ENCODE measurements around the gene PFN3. TPM values are rescaled to one million over a fixed set of nuclear protein-coding genes. Genes with fewer than 3 reads are reported as not detected.

Gene PFN3
- total and polyA plus RNA-seq, 10 donors = not detected

DNA sequence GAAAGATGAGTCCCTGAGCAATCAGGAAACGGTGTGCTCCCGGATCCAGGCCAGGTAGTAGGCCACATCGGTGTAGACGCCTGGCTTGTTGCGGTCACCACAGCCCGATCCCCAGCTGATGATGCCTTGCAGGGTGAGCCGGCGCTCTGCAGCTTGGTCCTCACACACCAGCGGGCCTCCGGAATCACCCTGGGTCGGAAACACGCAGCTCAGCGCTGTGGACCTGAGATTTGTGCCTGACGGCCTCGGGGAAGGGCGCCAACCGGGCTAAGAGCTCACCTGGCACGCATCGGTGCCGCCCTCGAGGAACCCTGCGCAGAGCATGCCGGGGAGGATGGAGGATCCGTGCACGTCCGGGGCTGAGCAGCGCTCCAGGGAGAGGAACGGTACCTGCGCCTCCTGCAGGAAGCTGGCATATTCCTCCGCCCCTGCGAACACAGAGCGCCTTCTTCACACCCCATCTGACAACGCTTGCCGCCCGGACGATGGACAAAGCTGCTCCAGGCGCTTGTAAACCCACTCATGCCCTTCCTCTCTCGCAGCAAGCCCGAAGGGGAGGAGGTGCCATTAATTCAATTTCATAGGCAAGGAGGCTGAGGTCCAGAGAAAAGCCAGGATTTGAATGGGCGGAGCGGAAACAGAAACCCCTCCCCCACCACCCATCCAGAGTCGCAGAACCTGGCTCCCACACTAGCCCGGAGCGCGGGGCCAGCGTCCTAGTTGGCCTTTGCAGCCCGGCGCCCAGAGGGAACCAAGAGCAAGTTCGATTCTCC is 2.0 kb upstream of the PFN3 start:
- peaks cover 0 to 66% (median 48%) of the 10 kb centered on the region in 7 donors for H3K27me3 ChIP-seq (replicated peaks in 1 of 7)
- TF ChIP-seq CTCF (IDR thresholded peaks at IDR 0.05 in 8 of 11, conservative IDR thresholded peaks at IDR 0.05 in 3 of 11) (peak in 9 of 11 experiments; percentile 4 to 55 (median 27)), POLR2AphosphoS5 (IDR thresholded peaks at IDR 0.05) (peak in 2 of 3 donors; percentile 55 to 61), POLR2A (IDR thresholded peaks at IDR 0.05) (no peak)
- peak overlapping the region in 7 of 8 donors; percentile 47 to 86 (median 61) for H3K4me3 ChIP-seq
- DNase-seq = peak; percentile 87
- H3K36me3 ChIP-seq = no peaks in the 10 kb centered on the region
- intact Hi-C loops (cut with DNase I; ENCODE audit: low total_unique reads) = loop anchor here (5.0 kb wide), 1 partner anchor 50 kb away; no protein-coding TSS in a partner anchor
- no peaks in the 10 kb centered on the region for H3K9me3 ChIP-seq
- no peak overlapping the region for H3K27ac ChIP-seq
- peaks cover 33 to 61% (median 51%) of the 10 kb centered on the region in 6 donors for H3K4me1 ChIP-seq
- WGBS, 5 donors = 13 to 24% (median 17%) methylated on average over 24 to 49 of the region's 49 CpGs

GRCh38 chr5:177397875-177398390 is 2.5 kb downstream of the PFN3 start:
- intact Hi-C loops (cut with DNase I; ENCODE audit: low total_unique reads) = no loop called here
- no peak for TF ChIP-seq POLR2A (IDR thresholded peaks at IDR 0.05)
- no peak for TF ChIP-seq POLR2AphosphoS5 (IDR thresholded peaks at IDR 0.05)
- TF ChIP-seq CTCF (IDR thresholded peaks at IDR 0.05 in 8 of 11, conservative IDR thresholded peaks at IDR 0.05 in 3 of 11) = no peak

DNA sequence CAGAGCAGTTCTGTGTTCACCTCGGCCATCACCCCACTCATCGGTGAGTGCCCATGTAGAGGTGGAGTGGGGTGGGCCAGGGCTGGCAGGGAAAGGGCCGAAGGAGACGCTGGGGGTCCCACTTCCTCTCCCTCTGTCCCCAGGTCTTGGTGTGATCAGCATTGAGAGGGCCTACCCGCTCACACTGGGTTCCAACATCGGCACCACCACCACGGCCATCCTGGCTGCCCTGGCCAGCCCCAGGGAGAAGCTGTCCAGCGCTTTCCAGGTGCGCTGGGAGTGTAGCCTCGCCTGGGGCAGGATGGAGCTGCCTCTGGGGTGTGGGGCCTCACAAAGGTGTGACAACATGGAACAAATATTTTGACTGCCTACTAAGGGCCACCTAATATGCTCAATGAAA is 3.7 kb downstream of the PFN3 start:
- H3K4me3 ChIP-seq = no peak overlapping the region
- WGBS, 5 donors = 85 to 96% (median 89%) methylated on average over 7 to 10 of the region's 10 CpGs
- no peak overlapping the region for H3K27ac ChIP-seq
- H3K27me3 ChIP-seq (replicated peaks in 1 of 7) = peaks cover 0 to 60% (median 30%) of the 10 kb centered on the region in 7 donors
- TF ChIP-seq POLR2AphosphoS5 (IDR thresholded peaks at IDR 0.05) = no peak
- TF ChIP-seq POLR2A (IDR thresholded peaks at IDR 0.05) = no peak
- no peak for TF ChIP-seq CTCF (IDR thresholded peaks at IDR 0.05 in 8 of 11, conservative IDR thresholded peaks at IDR 0.05 in 3 of 11)
- H3K9me3 ChIP-seq = no peaks in the 10 kb centered on the region
- H3K4me1 ChIP-seq = peaks cover 0 to 20% (median 9%) of the 10 kb centered on the region in 6 donors
- DNase-seq = no peak
- no peaks in the 10 kb centered on the region for H3K36me3 ChIP-seq
- intact Hi-C loops (cut with DNase I; ENCODE audit: low total_unique reads) = no loop called here

More at GRCh38 chr5:177397875-177398390, 2.5 kb downstream of the PFN3 start:
- Histone ChIP-seq H3K4me3 (no peak overlapping the region), H3K9me3 (no peaks in the 10 kb centered on the region), H3K4me1 (peaks cover 7 to 30% (median 19%) of the 10 kb centered on the region in 6 donors), H3K27me3 (replicated peaks in 1 of 7) (peaks cover 0 to 71% (median 41%) of the 10 kb centered on the region in 7 donors), H3K36me3 (no peaks in the 10 kb centered on the region), H3K27ac (no peak overlapping the region)
- DNase-seq = no peak
- WGBS, 5 donors = 81 to 97% (median 83%) methylated on average over 9 to 16 of the region's 16 CpGs

DNA sequence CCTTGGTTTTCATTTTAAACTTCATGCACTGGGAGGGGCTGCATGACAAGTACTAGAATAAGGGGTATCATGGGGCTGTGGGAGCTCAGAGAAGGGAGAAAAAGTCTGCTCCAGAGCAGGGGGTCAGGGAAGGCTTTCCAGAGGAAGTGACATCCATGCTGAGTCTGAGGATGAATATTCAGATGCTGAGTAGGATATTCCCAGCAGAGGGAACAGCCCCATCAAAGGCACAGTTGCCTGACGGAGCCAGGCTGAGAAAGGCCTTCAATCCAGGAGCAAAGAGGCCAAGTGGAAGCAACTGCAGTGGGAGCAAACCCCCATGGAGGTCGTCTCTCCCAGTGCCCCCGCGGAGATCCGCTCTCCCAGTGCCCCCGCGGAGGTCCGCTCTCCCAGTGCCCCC is 4.4 kb downstream of the PFN3 start:
- H3K27me3 ChIP-seq (replicated peaks in 1 of 7) = peaks cover 0 to 53% (median 22%) of the 10 kb centered on the region in 7 donors
- intact Hi-C loops (cut with DNase I; ENCODE audit: low total_unique reads) = no loop called here
- 67 to 89% (median 78%) methylated on average over 1 to 8 of the region's 8 CpGs for WGBS, 5 donors

More for the DNA sequence above, 4.4 kb downstream of the PFN3 start:
- Histone ChIP-seq H3K36me3 (no peaks in the 10 kb centered on the region), H3K4me3 (no peak overlapping the region), H3K4me1 (peaks cover 0 to 21% (median 9%) of the 10 kb centered on the region in 6 donors), H3K27ac (no peak overlapping the region), H3K9me3 (no peaks in the 10 kb centered on the region)
- DNase-seq = no peak
- TF ChIP-seq POLR2AphosphoS5 (IDR thresholded peaks at IDR 0.05) (no peak), POLR2A (IDR thresholded peaks at IDR 0.05) (no peak), CTCF (IDR thresholded peaks at IDR 0.05 in 8 of 11, conservative IDR thresholded peaks at IDR 0.05 in 3 of 11) (no peak)

Measured in spleen (tissue), 11 donors.